DND-41 (cell line): ENCODE measurements around the gene HDAC4.

ENCODE experiments used
- CTCF ChIP-seq: IDR thresholded peaks from 2 replicates; pipeline ENCODE4 v1.5.1; 2012; ENCODE audit warnings: borderline replicate concordance, low read length, moderate library complexity, mild to moderate bottlenecking; ENCODE audit not compliant: poor library complexity, severe bottlenecking; ENCODE audit errors: extremely low read depth
- EZH2 ChIP-seq: IDR thresholded peaks from 3 replicates; pipeline ENCODE4 v1.6.1; 2012; ENCODE audit warnings: borderline replicate concordance, low read depth, mild to moderate bottlenecking, moderate library complexity, low read length, inconsistent platforms; ENCODE audit not compliant: severe bottlenecking

GRCh38 chr2:239225871-239226561 is 174.8 kb downstream of the HDAC4 start:
- TF ChIP-seq CTCF: no peak
- TF ChIP-seq EZH2: no peak
